A549 (cell line): ENCODE measurements around the gene LRTM2. TPM values are rescaled to one million over a fixed set of nuclear protein-coding genes. Genes with fewer than 3 reads are reported as not detected.

ENCODE experiments used
- ATAC-seq, 2 experiments: fragments of 200-7000 bp in 1 of 2; fragments of >200 bp in 1 of 2; cut with Nextera tagmentation in 1 of 2; cut with Tn5 transposase in 1 of 2; 3 replicates each; pipeline versions ENCODE4 v1.8.0 to v1.9.1; 2018 to 2020; ENCODE audit warnings: mild to moderate bottlenecking in 1 of 2, moderate library complexity in 1 of 2
- CTCF ChIA-PET: fragments of 300-600 bp; sonication (Branson Sonifier 250); formaldehyde crosslinking; extraction: SDS; loops from one replicate; lab custom pipeline; 2021; ENCODE audit warnings: antibody characterized with exemption, inconsistent platforms; lab: Yijun Ruan, JAX
- POLR2A ChIA-PET: fragments of 350-600 bp; formaldehyde crosslinking; extraction: SDS; loops from one replicate; lab custom pipeline; 2021; ENCODE audit warnings: antibody characterized with exemption, inconsistent platforms; lab: Yijun Ruan, JAX
- DNase-seq, 2 experiments: peaks; one replicate each; pipeline versions ENCODE4 v3.0.0 to v3.0.0-alpha.2; 2011 to 2016; ENCODE audit warnings: low read depth in 1 of 2, low spot score in 1 of 2
- FAIRE-seq: peaks from 2 replicates; lab custom pipeline; 2011; peaks lifted over from hg19 to GRCh38; lab: Jason Lieb, UNC
- H3K27ac ChIP-seq, 2 experiments: fragments of >200 bp; sonication (Bioruptor Twin); formaldehyde crosslinking; 3 replicates each; pipeline ENCODE4 v1.5.1; 2016 to 2017
- H3K4me1 ChIP-seq: fragments of >200 bp; sonication (Bioruptor Twin); formaldehyde crosslinking; 3 replicates; pipeline ENCODE4 v1.6.1; 2016
- H3K4me2 ChIP-seq: fragments of >200 bp; sonication (Bioruptor Twin); formaldehyde crosslinking; 3 replicates; pipeline ENCODE4 v1.6.1; 2016
- H3K4me3 ChIP-seq: fragments of >200 bp; sonication (Bioruptor Twin); formaldehyde crosslinking; 3 replicates; pipeline ENCODE4 v1.5.1; 2016
- H3K9me3 ChIP-seq: fragments of >200 bp; sonication (Bioruptor Twin); formaldehyde crosslinking; 3 replicates; pipeline ENCODE4 v1.6.1; 2016
- BHLHE40 ChIP-seq: IDR thresholded peaks from 2 replicates; pipeline ENCODE4 v1.6.1; 2012; ENCODE audit warnings: low read depth, low read length, inconsistent platforms
- CEBPB ChIP-seq, 2 experiments: fragments of >200 bp in 1 of 2; sonication (Bioruptor Twin) in 1 of 2; formaldehyde crosslinking in 1 of 2; IDR thresholded peaks; 2 replicates each; pipeline ENCODE4 v1.6.1; 2012 to 2016
- EP300 ChIP-seq, 2 experiments: fragments of >200 bp; sonication (Bioruptor Twin); formaldehyde crosslinking; IDR thresholded peaks; 2 replicates in 1 of 2; 3 replicates in 1 of 2; pipeline ENCODE4 v1.6.1; 2016 to 2017
- ESRRA ChIP-seq: fragments of 150-350 bp; IDR thresholded peaks from 2 replicates; pipeline ENCODE4 v1.6.1; 2014; ENCODE audit warnings: mild to moderate bottlenecking, low read length, borderline replicate concordance
- HOXB13 ChIP-seq: fragments of 250-450 bp; sonication (Bioruptor Pico); IDR thresholded peaks from 2 replicates; pipeline ENCODE4 v1.5.0; 2020; ENCODE audit warnings: low read depth, mild to moderate bottlenecking, moderate library complexity
- JUNB ChIP-seq: fragments of >200 bp; sonication (Bioruptor Twin); formaldehyde crosslinking; IDR thresholded peaks from 2 replicates; pipeline ENCODE4 v1.6.1; 2016
- KDM1A ChIP-seq: fragments of 200-600 bp; sonication (generic); IDR thresholded peaks from 2 replicates; pipeline ENCODE4 v1.6.1; 2016; ENCODE audit warnings: low read depth, mild to moderate bottlenecking
- MYC ChIP-seq: IDR thresholded peaks from 2 replicates; pipeline ENCODE4 v1.6.1; 2012; ENCODE audit warnings: mild to moderate bottlenecking, inconsistent platforms, low read length, improper control_type of control experiment, borderline replicate concordance
- NR3C1 ChIP-seq: fragments of >200 bp; sonication (Bioruptor Twin); formaldehyde crosslinking; IDR thresholded peaks from 3 replicates; pipeline ENCODE4 v1.6.1; 2017
- PHF8 ChIP-seq: fragments of 200-600 bp; sonication (generic); IDR thresholded peaks from 2 replicates; pipeline ENCODE4 v1.6.1; 2016; ENCODE audit warnings: low read depth, mild to moderate bottlenecking, antibody characterized with exemption, moderate library complexity, borderline replicate concordance
- POLR2A ChIP-seq: IDR thresholded peaks from 2 replicates; pipeline ENCODE4 v1.6.1; 2012; ENCODE audit warnings: mild to moderate bottlenecking, low read length
- RARB ChIP-seq: fragments of 250-450 bp; sonication (Bioruptor Pico); IDR thresholded peaks from 2 replicates; pipeline ENCODE4 v1.8.0; 2021; ENCODE audit warnings: mild to moderate bottlenecking, moderate library complexity
- SMC3 ChIP-seq: fragments of >200 bp; sonication (Bioruptor Twin); formaldehyde crosslinking; IDR thresholded peaks from 3 replicates; pipeline ENCODE4 v1.6.1; 2018; ENCODE audit warnings: inconsistent platforms
- TFCP2L1 ChIP-seq: fragments of 250-450 bp; sonication (Bioruptor Pico); IDR thresholded peaks from 2 replicates; pipeline ENCODE4 v1.5.0; 2021; ENCODE audit warnings: mild to moderate bottlenecking
- ZNF302 ChIP-seq: fragments of 250-450 bp; sonication (Bioruptor Pico); IDR thresholded peaks from 2 replicates; pipeline ENCODE4 v1.9.0; 2021; ENCODE audit warnings: inconsistent platforms, mild to moderate bottlenecking, moderate library complexity
- WGBS: methylation state at CpG from one replicate; pipeline ENCODE4 v1.1.6; 2017; ENCODE audit errors: missing lambda C conversion rate; 5-methylcytosine and 5-hydroxymethylcytosine counted together
- polyA plus RNA-seq, 4 experiments: library from polyadenylated mRNA; depleted of rRNA in 3 of 4; stranded (reverse); fragments of >200 nt; fragmentation: RNase III in 1 of 4; extraction: RNeasy Plus Mini Kit Qiagen cat#74134 plus additional on column Dnase treatment in 1 of 4; gene quantifications; 2 replicates in 3 of 4; 3 replicates in 1 of 4; pipeline ENCODE4 v1.2.3, GENCODE V29; 2011 to 2017
- TF ChIP-seq, protein P1 (sequence below): IDR thresholded peaks from 2 replicates; pipeline ENCODE4 v1.6.1; 2012
- TF ChIP-seq, protein P2 (sequence below): fragments of 150-350 bp; IDR thresholded peaks from 2 replicates; pipeline ENCODE4 v1.6.1; 2014; ENCODE audit warnings: low read depth, mild to moderate bottlenecking, low read length
- TF ChIP-seq, protein P3 (sequence below): fragments of >200 bp; sonication (Bioruptor Twin); formaldehyde crosslinking; IDR thresholded peaks from 2 replicates; pipeline ENCODE4 v1.6.1; 2016
- TF ChIP-seq, protein P4 (sequence below): IDR thresholded peaks from 2 replicates; pipeline ENCODE4 v1.6.1; 2012
- TF ChIP-seq, protein P5 (sequence below): fragments of 250-450 bp; sonication (Bioruptor Pico); IDR thresholded peaks from 2 replicates; pipeline ENCODE4 v1.5.0; 2021; ENCODE audit warnings: mild to moderate bottlenecking, moderate library complexity, borderline replicate concordance
- TF ChIP-seq, protein P6 (sequence below): fragments of 450-650 bp; IDR thresholded peaks from 2 replicates; pipeline ENCODE4 v1.6.1; 2014; ENCODE audit warnings: antibody characterized with exemption
- TF ChIP-seq, protein P7 (sequence below): IDR thresholded peaks from 2 replicates; pipeline ENCODE4 v1.6.1; 2012; ENCODE audit warnings: low read depth, borderline replicate concordance

The LRTM2 gene
- polyA plus RNA-seq, 2 of the 4 experiments (the other 2 are of a cell fraction): not detected

DNA sequence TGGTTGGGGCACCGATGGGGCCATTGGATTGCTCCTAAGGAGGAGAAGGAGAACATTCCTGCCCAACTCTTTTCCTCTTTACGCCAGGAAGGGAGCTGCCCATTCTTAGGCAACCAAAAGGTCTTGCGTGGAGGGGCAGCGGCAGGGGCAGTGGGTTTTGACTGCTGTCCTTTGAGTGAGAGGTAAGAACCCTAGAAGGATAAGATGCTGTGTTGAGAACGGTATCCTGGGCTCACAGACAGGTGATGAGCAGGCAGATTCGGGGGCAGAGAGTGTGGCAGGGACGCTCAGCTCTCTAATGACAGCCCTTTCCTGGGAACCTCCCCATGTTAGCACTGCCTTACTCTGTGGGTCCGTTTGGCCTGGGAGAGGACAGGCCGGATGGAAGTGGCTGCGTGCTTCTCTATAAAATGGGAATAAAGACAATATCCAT, 13.2 kb downstream of the LRTM2 start:
- no peak overlapping the region for H3K27ac ChIP-seq
- H3K9me3 ChIP-seq: no peaks in the 10 kb centered on the region
- H3K4me2 ChIP-seq: no peak overlapping the region
- DNase-seq (no peak), FAIRE-seq (no peak), ATAC-seq (no peak)
- no peaks in the 10 kb centered on the region for H3K4me1 ChIP-seq
- TF ChIP-seq CEBPB (IDR thresholded peaks at IDR 0.05) (no peak), MYC (no peak), HOXB13 (CRISPR knock-in tag) (no peak), KDM1A (no peak), BHLHE40 (no peak), PHF8 (no peak), JUNB (no peak), SMC3 (no peak), NR3C1 (no peak)
- TF ChIP-seq, protein P1, sequence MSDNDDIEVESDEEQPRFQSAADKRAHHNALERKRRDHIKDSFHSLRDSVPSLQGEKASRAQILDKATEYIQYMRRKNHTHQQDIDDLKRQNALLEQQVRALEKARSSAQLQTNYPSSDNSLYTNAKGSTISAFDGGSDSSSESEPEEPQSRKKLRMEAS: no peak
- TF ChIP-seq, protein P2, sequence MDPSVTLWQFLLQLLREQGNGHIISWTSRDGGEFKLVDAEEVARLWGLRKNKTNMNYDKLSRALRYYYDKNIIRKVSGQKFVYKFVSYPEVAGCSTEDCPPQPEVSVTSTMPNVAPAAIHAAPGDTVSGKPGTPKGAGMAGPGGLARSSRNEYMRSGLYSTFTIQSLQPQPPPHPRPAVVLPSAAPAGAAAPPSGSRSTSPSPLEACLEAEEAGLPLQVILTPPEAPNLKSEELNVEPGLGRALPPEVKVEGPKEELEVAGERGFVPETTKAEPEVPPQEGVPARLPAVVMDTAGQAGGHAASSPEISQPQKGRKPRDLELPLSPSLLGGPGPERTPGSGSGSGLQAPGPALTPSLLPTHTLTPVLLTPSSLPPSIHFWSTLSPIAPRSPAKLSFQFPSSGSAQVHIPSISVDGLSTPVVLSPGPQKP: no peak
- TF ChIP-seq, protein P3, sequence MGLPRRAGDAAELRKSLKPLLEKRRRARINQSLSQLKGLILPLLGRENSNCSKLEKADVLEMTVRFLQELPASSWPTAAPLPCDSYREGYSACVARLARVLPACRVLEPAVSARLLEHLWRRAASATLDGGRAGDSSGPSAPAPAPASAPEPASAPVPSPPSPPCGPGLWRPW: no peak
- TF ChIP-seq, protein P4, sequence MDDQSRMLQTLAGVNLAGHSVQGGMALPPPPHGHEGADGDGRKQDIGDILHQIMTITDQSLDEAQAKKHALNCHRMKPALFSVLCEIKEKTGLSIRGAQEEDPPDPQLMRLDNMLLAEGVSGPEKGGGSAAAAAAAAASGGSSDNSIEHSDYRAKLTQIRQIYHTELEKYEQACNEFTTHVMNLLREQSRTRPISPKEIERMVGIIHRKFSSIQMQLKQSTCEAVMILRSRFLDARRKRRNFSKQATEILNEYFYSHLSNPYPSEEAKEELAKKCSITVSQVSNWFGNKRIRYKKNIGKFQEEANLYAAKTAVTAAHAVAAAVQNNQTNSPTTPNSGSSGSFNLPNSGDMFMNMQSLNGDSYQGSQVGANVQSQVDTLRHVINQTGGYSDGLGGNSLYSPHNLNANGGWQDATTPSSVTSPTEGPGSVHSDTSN: no peak
- TF ChIP-seq, protein P5, sequence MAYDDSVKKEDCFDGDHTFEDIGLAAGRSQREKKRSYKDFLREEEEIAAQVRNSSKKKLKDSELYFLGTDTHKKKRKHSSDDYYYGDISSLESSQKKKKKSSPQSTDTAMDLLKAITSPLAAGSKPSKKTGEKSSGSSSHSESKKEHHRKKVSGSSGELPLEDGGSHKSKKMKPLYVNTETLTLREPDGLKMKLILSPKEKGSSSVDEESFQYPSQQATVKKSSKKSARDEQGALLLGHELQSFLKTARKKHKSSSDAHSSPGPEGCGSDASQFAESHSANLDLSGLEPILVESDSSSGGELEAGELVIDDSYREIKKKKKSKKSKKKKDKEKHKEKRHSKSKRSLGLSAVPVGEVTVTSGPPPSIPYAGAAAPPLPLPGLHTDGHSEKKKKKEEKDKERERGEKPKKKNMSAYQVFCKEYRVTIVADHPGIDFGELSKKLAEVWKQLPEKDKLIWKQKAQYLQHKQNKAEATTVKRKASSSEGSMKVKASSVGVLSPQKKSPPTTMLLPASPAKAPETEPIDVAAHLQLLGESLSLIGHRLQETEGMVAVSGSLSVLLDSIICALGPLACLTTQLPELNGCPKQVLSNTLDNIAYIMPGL (CRISPR knock-in tag): no peak
- TF ChIP-seq, protein P6, sequence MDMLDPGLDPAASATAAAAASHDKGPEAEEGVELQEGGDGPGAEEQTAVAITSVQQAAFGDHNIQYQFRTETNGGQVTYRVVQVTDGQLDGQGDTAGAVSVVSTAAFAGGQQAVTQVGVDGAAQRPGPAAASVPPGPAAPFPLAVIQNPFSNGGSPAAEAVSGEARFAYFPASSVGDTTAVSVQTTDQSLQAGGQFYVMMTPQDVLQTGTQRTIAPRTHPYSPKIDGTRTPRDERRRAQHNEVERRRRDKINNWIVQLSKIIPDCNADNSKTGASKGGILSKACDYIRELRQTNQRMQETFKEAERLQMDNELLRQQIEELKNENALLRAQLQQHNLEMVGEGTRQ: no peak
- ChIA-PET CTCF (no interaction called here), POLR2A (no interaction called here)
- no peak overlapping the region for H3K4me3 ChIP-seq
- 21% methylated on average over 10 of the region's 10 CpGs for WGBS

DNA sequence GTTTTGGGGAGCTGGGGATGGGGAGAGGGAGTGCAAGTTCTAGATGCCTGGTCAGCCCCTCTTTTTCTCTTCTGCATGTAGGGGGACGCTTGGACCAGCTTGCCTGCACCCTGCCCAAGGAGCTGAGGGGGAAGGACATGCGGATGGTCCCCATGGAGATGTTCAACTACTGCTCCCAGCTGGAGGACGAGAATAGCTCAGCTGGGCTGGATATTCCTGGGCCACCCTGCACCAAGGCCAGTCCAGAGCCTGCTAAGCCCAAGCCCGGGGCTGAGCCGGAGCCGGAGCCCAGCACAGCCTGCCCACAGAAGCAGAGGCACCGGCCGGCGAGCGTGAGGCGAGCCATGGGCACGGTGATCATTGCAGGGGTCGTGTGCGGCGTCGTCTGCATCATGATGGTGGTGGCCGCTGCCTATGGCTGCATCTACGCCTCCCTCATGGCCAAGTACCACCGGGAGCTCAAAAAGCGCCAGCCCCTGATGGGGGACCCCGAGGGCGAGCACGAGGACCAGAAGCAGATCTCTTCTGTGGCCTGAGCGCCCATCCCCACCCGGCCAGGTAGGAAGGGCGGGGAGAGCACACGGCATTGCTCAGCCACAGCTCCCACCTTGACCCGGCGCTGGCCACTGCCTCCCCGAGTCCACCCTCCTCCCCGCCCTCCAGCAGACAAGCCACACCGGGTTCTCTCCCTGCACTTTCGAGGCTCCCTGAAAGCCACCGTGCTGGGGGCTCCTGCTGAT, 14.0 kb downstream of the LRTM2 start:
- 21% methylated on average over 30 of the region's 34 CpGs for WGBS
- DNase-seq (no peak), ATAC-seq (no peak), FAIRE-seq (no peak)
- no peak overlapping the region for H3K27ac ChIP-seq
- ChIA-PET CTCF (interaction anchor here (1.0 kb wide), 1 partner anchor 39 kb away, joined by 3 read pairs; no protein-coding TSS in a partner anchor), POLR2A (no interaction called here)
- H3K4me1 ChIP-seq: no peaks in the 10 kb centered on the region
- H3K9me3 ChIP-seq: no peaks in the 10 kb centered on the region
- no peak overlapping the region for H3K4me2 ChIP-seq
- no peak overlapping the region for H3K4me3 ChIP-seq
- TF ChIP-seq RARB (CRISPR knock-in tag) (no peak), ZNF302 (CRISPR knock-in tag) (no peak), EP300 (IDR thresholded peaks at IDR 0.05) (no peak), TFCP2L1 (no peak), ESRRA (no peak), POLR2A (no peak)
- TF ChIP-seq, protein P7, sequence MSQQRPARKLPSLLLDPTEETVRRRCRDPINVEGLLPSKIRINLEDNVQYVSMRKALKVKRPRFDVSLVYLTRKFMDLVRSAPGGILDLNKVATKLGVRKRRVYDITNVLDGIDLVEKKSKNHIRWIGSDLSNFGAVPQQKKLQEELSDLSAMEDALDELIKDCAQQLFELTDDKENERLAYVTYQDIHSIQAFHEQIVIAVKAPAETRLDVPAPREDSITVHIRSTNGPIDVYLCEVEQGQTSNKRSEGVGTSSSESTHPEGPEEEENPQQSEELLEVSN: no peak
